T-helper 1 cell treated with Interleukin-12 subunit alpha and Interleukin-12 subunit beta and Interleukin-4 antibody, amounts not matched to agents 30 μg/mL and 1 μg/mL, for 36 hours (primary cell): ENCODE data around the gene UBE2H.

Experiments used
- H3K27ac Mint-ChIP-seq: one replicate; pipeline ENCODE4 v1.8.0; 2021; ENCODE audit warnings: mild to moderate bottlenecking, mixed read lengths
- H3K27me3 Mint-ChIP-seq: one replicate; pipeline ENCODE4 v1.8.0; 2021; ENCODE audit warnings: low read depth, mixed read lengths
- H3K36me3 Mint-ChIP-seq: one replicate; pipeline ENCODE4 v1.8.0; 2021; ENCODE audit warnings: low read depth, mixed read lengths
- H3K4me1 Mint-ChIP-seq: one replicate; pipeline ENCODE4 v1.8.0; 2021; ENCODE audit warnings: low read depth, mixed read lengths
- H3K4me3 Mint-ChIP-seq: one replicate; pipeline ENCODE4 v1.8.0; 2021; ENCODE audit warnings: mild to moderate bottlenecking, moderate library complexity, mixed read lengths
- H3K9me3 Mint-ChIP-seq: one replicate; pipeline ENCODE4 v1.8.0; 2021; ENCODE audit warnings: mixed read lengths

The UBE2H gene

GRCh38 chr7:129859183-129859582 is 93.6 kb downstream of the UBE2H start:
- Mint-ChIP-seq H3K4me1 (peaks cover 20% of the 10 kb centered on the region), H3K27me3 (no peaks in the 10 kb centered on the region), H3K9me3 (no peaks in the 10 kb centered on the region), H3K36me3 (peaks cover 2% of the 10 kb centered on the region), H3K4me3 (no peak overlapping the region), H3K27ac (no peak overlapping the region)

DNA sequence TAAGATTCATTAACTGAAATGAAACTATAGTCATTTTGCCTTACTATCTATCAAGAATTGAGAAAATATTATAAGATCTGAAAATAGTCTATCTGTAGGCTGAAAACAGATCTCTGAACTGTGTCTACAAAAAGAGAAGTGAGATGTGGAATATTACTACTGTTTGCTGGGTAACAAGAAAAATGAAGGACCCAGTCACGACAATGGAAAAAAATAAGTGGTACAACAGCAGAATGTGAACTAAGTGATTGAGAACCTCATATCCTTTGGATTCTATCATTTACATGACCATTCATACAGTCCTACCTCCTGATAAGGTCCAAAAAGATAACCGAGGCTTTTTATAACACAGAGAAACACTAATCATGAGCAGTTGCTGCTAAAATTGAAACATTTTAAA is 94.3 kb downstream of the UBE2H start:
- Mint-ChIP-seq H3K9me3 (no peaks in the 10 kb centered on the region), H3K27ac (no peak overlapping the region), H3K27me3 (no peaks in the 10 kb centered on the region), H3K4me3 (no peak overlapping the region), H3K36me3 (peaks cover 2% of the 10 kb centered on the region), H3K4me1 (peaks cover 23% of the 10 kb centered on the region)

DNA sequence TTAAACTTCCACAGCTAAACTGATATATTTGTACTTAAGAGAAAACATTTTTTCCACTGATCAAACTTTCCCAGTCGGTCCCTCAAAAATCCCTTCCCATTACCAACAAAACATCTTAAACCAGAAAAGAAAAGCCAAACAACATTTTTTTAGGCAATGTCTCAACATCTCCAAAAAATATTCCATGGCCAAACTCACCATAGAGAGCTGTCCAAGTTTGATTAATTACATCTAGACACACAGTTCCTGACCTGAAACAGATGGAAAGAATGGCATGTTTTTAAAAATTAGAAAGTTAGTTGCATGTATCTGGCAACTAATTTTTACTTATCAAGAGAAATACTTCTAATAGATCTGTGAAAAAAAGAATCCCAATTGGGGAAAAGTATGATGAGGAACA is 95.4 kb downstream of the UBE2H start:
- Mint-ChIP-seq H3K27ac (no peak overlapping the region), H3K4me1 (peaks cover 24% of the 10 kb centered on the region), H3K9me3 (no peaks in the 10 kb centered on the region), H3K36me3 (peaks cover 2% of the 10 kb centered on the region), H3K27me3 (no peaks in the 10 kb centered on the region), H3K4me3 (no peak overlapping the region)

- peaks cover 2% of the 10 kb centered on the region for H3K36me3 Mint-ChIP-seq
- H3K4me1 Mint-ChIP-seq = peaks cover 20% of the 10 kb centered on the region
- H3K27ac Mint-ChIP-seq = no peak overlapping the region
- H3K9me3 Mint-ChIP-seq = no peaks in the 10 kb centered on the region
- H3K27me3 Mint-ChIP-seq = no peaks in the 10 kb centered on the region
- H3K4me3 Mint-ChIP-seq = no peak overlapping the region
These were observed 96.6 kb downstream of the UBE2H start for GRCh38 chr7:129855935-129856717.

DNA sequence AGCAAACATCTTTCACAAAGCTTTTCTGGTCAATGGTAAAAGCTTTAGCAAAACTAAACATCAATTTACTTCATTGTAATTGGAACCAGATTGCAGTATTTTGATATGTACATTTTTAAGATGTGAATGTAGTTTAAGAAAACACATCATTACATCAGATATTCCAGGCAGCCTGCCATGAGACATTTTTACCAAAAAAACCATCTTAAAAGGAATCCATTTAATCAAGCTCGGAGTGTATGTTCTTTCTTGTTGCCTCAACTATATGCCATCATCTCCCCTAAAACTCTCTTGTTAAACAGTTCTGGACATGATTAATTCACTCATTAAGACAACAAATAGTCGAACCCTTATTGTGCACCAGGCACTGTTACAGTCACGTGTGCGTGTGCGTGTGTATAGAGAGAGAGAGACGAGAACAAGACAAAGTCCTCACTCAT is 97.5 kb downstream of the UBE2H start:
- Mint-ChIP-seq H3K9me3 (no peaks in the 10 kb centered on the region), H3K27me3 (no peaks in the 10 kb centered on the region), H3K4me3 (no peak overlapping the region), H3K36me3 (peaks cover 2% of the 10 kb centered on the region), H3K27ac (no peak overlapping the region), H3K4me1 (peaks cover 19% of the 10 kb centered on the region)

- Mint-ChIP-seq H3K9me3 (no peaks in the 10 kb centered on the region), H3K36me3 (peaks cover 2% of the 10 kb centered on the region), H3K4me3 (no peak overlapping the region), H3K27ac (no peak overlapping the region), H3K4me1 (peaks cover 14% of the 10 kb centered on the region), H3K27me3 (no peaks in the 10 kb centered on the region)
These were observed 98.4 kb downstream of the UBE2H start for GRCh38 chr7:129854401-129854800.

DNA sequence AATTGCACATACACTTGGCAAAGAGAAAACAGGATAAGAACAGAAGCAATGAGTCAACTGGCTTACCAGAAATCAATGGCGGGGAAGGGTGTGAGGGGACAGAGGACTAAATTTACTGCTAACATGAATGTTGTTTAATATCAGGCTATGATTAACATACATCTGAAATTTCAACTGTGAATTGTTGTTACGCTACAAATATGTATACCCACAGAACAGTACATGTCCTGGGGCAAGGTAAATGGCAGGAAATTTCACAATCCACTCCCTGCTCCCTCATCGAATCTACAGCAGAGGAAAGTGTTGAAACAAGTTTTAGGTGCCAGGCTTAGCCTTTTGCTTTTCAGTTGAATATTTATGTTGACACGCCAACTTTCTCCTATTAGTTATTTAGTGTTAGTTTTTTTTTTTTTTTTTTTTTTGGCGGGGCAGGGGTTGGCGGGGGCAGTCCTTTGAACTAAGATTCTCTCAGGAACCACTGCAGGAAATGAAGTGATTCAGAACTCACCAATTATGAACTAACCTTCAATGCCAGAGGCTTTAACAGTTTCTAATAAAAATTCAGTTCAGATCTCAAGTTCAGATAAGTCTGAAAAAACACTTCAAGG is 99.0 kb downstream of the UBE2H start:
- Mint-ChIP-seq H3K36me3 (peaks cover 2% of the 10 kb centered on the region), H3K9me3 (no peaks in the 10 kb centered on the region), H3K4me3 (no peak overlapping the region), H3K27me3 (no peaks in the 10 kb centered on the region), H3K4me1 (peaks cover 12% of the 10 kb centered on the region), H3K27ac (no peak overlapping the region)

GRCh38 chr7:129851809-129852208 is 101.0 kb downstream of the UBE2H start:
- no peak overlapping the region for H3K27ac Mint-ChIP-seq
- no peaks in the 10 kb centered on the region for H3K27me3 Mint-ChIP-seq
- H3K4me1 Mint-ChIP-seq = peaks cover 12% of the 10 kb centered on the region
- peaks cover 3% of the 10 kb centered on the region for H3K36me3 Mint-ChIP-seq
- no peak overlapping the region for H3K4me3 Mint-ChIP-seq
- no peaks in the 10 kb centered on the region for H3K9me3 Mint-ChIP-seq

DNA sequence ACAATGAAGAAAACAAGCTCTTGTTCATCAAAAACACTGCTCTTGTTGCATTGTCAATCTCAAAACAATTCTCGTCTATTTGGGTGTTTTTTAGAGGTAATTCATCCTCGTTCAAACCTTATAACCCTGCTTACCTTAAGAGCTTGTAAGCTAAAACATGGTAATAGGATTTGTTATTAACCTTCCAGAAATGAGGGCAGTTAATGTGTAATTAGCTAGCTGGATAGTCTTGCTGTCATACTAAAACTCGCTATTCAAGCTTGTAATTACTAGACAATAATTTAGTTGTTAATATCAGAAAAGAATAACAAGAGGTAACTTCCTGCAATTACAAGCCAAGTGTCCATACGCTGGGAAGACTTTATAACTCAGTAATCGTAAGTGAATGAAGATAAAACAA is 101.6 kb downstream of the UBE2H start:
- Mint-ChIP-seq H3K4me3 (no peak overlapping the region), H3K27ac (no peak overlapping the region), H3K27me3 (no peaks in the 10 kb centered on the region), H3K36me3 (peaks cover 3% of the 10 kb centered on the region), H3K4me1 (peaks cover 12% of the 10 kb centered on the region), H3K9me3 (no peaks in the 10 kb centered on the region)

GRCh38 chr7:129848436-129848835 is 104.3 kb downstream of the UBE2H start:
- H3K9me3 Mint-ChIP-seq = no peaks in the 10 kb centered on the region
- H3K27ac Mint-ChIP-seq = no peak overlapping the region
- peaks cover 4% of the 10 kb centered on the region for H3K36me3 Mint-ChIP-seq
- H3K4me1 Mint-ChIP-seq = peaks cover 27% of the 10 kb centered on the region
- H3K4me3 Mint-ChIP-seq = no peak overlapping the region
- H3K27me3 Mint-ChIP-seq = no peaks in the 10 kb centered on the region

DNA sequence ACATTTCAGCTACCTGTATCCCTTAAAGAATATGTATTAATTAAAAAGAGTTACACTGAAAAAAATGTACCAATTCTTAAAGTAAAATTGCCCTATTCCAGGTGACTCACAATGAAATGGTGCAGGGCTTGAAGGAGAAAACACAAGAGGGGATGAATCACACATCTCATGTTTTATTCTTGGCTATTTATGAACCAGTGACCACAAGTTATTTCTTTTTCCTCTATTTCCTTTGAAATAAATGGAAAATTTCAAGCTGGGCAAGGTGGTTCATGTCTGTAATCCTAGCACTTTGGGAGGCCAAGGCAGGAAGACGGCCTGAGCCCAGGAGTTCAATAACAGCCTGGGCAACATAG is 106.8 kb downstream of the UBE2H start:
- Mint-ChIP-seq H3K27me3 (no peaks in the 10 kb centered on the region), H3K27ac (no peak overlapping the region), H3K9me3 (no peaks in the 10 kb centered on the region), H3K4me3 (no peak overlapping the region), H3K4me1 (peaks cover 30% of the 10 kb centered on the region), H3K36me3 (peaks cover 4% of the 10 kb centered on the region)

GRCh38 chr7:129845178-129845971 is 107.4 kb downstream of the UBE2H start:
- Mint-ChIP-seq H3K27ac (no peak overlapping the region), H3K4me3 (no peak overlapping the region), H3K27me3 (no peaks in the 10 kb centered on the region), H3K9me3 (no peaks in the 10 kb centered on the region), H3K4me1 (peaks cover 35% of the 10 kb centered on the region), H3K36me3 (peaks cover 4% of the 10 kb centered on the region)

DNA sequence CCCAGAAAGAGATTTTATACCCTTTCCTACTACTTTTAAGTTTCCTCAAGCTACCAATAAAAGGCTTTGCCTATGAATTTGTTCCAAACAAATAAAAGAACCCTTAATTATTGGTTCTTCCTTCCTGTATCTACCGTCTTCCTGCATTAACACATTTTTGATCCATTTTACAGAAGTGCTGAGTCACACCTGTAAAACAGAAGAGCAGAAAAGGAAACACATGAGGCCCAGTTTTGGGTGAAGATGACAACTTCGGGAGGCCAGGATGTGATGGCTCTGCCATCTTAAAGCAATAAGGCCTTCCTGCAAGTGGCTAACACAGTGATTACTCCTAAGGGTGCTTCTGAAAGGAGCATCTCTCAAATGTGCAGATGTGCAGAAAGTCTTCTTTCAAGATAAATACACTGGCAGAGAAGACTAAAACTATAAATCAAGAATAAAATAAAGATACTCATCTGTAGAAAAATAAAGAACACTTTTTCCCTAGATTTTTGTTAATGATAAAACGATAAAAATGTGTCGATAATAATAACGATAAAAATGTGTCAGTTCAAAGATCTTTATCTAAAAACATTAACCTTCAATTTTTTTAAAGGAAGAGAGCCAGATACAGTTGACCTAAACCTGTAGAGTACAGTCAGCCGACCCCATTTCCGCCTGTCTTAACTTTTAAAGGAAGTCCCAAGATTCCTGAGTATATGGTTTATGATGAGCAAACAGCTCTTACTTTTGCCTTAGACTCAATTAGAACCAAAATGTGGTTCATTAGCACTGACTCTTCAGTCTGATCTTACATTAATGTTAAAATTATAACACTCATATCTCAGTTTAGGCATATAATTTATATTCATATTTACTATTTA is 108.6 kb downstream of the UBE2H start:
- peaks cover 4% of the 10 kb centered on the region for H3K36me3 Mint-ChIP-seq
- H3K27me3 Mint-ChIP-seq = no peaks in the 10 kb centered on the region
- H3K27ac Mint-ChIP-seq = peak overlapping the region; percentile 16
- H3K4me1 Mint-ChIP-seq = peaks cover 37% of the 10 kb centered on the region
- no peak overlapping the region for H3K4me3 Mint-ChIP-seq
- H3K9me3 Mint-ChIP-seq = no peaks in the 10 kb centered on the region

- no peaks in the 10 kb centered on the region for H3K27me3 Mint-ChIP-seq
- no peak overlapping the region for H3K4me3 Mint-ChIP-seq
- peaks cover 37% of the 10 kb centered on the region for H3K4me1 Mint-ChIP-seq
- H3K9me3 Mint-ChIP-seq = no peaks in the 10 kb centered on the region
- no peak overlapping the region for H3K27ac Mint-ChIP-seq
- peaks cover 4% of the 10 kb centered on the region for H3K36me3 Mint-ChIP-seq
These were observed 109.3 kb downstream of the UBE2H start for GRCh38 chr7:129843365-129843898.
